GM19238 (cell line): ENCODE data around the gene INPP5D.
"Not testable (repeated sequence)": the region's sequence is repeated elsewhere in the genome, so short reads cannot be mapped to it uniquely, and the experiment has no call there.

Source experiments
- DNase-seq: peaks from one replicate; pipeline ENCODE4 v3.0.0; 2011; ENCODE audit warnings: low spot score; ENCODE audit not compliant: insufficient read length

The INPP5D gene

DNA sequence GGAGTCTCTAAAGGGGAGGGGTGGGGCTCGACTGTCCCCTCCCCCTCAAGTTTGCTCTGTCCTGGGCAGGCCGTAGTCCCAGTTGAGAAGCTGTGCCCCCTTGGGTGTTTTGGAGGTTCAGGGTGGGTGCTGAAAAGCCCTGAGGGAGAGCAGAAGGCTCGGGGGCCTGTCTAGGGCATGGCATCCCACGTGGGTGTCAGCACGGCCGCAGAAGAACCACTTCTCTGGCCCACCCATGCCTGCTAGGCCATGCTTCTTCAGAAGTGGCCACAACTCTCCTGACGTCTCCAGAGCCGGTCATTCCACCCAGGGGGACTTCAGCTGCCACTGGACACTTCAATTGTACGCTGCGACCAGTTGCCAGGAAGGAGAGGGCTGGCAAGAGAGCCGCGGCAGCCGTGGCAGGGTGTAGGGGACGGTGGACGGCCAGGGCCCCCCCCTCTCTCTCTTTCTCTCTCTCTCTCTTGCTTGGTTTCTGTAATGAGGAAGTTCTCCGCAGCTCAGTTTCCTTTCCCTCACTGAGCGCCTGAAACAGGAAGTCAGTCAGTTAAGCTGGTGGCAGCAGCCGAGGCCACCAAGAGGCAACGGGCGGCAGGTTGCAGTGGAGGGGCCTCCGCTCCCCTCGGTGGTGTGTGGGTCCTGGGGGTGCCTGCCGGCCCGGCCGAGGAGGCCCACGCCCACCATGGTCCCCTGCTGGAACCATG lies at the start of gene INPP5D:
INPP5D (plus strand) TSS at position 546 of the 704 bp plus-strand sequence; CDS start at position 683, 137 bp downstream.
- peak; percentile 70 for DNase-seq

DNA sequence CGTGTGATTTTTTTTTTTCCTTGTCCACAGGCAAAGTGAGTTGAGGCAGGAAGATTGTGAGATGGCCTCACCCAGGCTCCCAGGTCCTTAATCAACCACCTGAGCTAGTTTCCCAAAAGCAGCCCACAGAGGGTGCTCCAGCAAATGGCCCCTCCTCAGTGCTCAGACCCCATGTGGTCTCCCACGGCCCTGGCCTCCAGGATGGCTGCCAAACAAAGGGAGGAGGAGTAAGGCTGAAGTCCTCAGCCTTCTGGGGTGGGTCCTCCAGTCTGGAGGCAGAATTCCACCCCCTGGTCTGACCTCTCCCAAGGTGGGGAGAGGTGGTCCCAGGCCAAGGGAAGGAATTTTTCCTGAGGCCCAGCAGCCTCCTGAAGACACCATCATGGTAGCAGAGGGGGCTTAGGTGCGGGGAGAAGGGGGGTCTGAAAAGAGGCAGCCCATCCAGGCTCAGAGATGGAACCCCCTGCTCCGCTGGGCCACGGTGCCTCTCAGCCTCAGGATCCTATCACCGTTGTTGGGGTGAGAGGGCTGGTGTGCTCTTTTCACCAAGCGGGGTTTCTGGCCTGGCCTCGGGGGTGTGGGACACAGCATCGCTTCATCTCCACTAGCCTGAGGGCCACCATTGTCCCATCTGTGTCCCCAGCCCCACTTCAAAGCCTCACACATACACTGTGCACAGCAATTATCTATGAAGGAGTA lies 49.4 kb upstream of the INPP5D start:
- no peak for DNase-seq

DNA sequence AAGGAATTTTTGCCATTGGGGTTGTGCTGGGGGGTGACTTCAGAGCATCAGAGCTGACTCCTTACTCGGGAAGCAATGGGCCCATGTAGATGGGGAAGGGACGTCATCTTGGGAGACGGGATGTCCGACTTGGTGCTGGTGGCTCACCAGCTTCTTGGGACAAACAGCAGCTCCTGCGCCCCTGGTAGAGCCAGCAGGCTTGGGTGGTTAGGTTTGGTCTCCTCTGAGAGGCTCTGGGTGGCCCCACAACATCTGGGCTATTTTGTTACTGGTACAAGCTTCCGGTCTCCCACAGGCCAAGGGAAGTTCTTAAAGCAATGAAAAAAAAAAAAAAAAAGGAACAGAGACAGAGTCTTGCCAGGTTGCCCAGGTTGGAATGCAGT lies 48.9 kb upstream of the INPP5D start:
- DNase-seq = no peak

DNA sequence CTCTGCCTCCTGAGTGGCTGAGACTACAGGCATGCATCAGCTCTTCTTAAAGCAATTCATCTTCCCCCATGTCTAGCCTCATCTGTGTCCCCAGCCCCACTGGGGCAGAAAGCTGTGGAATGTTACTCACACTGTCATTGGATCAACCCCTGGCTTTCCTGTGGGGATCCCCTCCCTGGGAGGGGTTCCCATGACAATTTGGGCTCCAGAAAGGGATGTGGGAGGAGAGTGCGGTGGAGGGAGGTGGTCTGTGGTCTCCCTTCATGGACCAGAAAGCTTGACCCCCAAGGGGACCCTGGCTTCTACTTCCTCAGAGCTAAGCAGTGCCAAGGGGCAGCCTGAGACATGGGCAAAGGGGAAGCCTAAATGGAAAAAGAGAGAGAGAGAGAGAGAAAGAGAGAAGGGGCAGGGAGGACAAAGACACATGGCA lies 48.4 kb upstream of the INPP5D start:
- DNase-seq = no peak

DNA sequence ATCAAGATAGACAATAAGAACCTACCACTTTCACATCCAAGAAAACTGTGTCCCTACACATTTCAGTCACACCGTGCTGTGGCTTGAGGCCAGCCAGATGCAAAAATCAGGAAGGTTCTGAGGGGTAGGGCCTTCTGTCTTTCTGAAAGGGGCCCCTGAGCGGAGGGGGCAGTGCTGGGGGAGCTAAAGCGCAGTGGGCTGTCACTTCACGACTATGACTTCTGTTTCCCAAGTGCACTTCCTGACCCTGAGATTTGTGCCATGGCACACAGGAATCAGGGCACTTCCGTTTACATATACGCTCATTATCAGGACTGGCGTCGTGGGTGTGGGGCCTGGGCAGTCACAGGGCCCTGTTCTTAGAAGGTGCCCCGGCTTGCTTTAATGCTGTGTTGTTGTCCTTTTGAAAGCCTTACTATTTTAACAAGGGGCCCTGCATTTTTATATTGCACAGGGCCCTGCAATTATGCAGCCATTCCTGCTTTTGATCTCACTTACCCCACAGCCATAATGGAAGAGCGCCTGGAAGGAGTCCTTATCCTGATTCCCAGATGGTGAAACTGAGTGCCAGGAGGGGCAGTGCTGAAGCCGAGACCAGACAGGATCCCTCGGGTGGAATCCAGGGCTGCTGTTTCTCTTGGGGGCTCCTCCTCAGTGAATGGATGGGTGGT lies 47.7 kb upstream of the INPP5D start:
- no peak for DNase-seq

DNA sequence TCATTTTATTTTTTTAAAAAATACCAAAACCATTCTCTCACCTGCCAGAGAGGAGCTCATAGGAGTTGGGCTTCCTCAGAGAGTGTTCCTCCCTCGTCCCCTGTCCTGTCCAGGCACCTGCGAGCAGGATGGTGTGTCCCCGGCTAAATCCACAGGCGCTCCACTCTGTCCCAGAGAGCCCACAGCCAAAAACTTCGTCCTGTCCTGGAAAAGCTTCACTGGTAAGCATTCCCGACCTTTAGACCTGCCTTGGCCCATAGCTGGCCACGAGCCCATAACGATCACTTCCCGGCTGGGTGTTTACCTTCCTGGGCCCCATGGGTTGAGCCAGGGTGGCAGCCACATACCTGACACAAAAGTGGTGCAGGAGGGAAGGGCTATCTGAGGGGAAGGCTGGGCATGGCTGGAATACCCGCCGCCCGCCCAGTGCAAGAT lies 47.1 kb upstream of the INPP5D start, which contains the start of gene NGEF:
NGEF (minus strand) TSS at position 230 of the 435 bp plus-strand sequence. CDS start 38,366 bp downstream, outside the sequence.
- DNase-seq = no peak

DNA sequence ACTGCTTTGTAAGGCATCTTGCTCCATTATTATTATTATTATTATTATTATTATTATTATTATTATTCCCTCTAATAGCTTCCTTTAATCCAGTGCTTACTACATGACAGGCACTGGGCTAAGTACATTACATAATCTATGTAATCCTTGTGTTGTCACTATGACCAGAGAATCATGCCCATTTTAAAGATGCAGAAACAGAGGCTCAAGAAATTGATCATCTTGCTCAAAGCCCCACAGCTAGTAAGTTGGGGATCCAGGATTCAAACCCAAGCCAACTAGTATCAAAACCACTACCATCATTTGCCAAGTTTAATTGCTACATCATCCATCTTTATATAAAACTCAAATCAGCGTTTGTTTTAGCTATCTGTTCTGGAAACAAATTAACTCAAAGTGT lies 46.5 kb upstream of the INPP5D start:
- no peak for DNase-seq

DNA sequence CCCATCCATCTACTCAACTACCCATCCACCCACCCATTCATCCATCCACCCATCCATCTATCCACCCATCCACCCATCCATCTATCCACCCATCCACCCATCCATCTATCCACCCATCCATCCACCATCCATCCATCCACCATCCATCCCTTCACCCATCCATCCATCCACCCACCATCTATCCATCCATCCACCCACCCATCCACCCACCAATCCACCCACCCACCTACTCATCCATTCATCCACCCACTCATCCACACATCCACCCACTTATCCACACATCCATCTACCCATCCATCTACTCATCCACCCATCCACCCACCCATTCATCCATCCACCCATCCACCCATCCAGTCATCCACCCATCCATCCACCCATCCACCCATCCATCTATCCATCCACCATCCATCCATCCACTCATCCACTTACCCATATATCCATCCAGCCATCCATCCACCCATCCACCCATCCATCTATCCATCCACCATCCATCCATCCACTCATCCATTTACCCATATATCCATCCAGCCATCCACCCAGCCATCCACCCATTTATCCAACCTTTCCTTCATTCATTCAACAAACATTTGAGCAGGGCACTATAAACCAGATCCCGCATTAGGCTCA lies 45.0 kb upstream of the INPP5D start:
- no peak for DNase-seq

DNA sequence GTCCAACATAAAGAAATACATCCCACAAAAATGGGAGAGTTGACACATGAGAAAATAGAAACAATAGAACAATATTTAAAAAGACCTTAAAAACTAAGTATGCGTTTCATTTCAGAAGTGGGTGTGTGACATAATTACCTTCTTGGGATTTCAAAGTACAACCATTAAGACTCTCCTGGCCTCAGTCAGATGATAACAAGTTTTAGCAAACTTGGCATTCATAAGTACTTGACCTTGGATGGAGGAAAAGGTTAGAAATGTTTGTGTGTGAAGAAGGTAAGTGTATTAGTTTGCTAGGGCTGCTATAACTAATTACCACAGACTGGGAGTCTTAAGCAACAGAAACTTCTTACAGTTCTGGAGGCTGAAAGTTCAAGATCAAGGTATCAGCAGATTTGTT lies 42.2 kb upstream of the INPP5D start:
- no peak for DNase-seq

DNA sequence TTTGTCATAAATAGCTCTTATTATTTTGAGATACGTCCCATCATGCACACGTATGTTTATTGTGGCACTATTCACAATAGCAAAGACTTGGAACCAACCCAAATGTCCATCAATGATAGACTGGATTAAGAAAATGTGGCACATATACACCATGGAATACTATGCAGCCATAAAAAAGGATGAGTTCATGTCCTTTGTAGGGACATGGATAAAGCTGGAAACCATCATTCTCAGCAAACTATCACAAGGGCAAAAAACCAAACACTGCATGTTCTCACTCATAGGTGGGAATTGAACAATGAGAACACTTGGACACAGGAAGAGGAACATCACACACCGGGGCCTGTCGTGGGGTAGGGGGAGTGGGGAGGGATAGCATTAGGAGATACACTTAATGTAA lies 40.5 kb upstream of the INPP5D start:
- not testable (repeated sequence) for DNase-seq

DNA sequence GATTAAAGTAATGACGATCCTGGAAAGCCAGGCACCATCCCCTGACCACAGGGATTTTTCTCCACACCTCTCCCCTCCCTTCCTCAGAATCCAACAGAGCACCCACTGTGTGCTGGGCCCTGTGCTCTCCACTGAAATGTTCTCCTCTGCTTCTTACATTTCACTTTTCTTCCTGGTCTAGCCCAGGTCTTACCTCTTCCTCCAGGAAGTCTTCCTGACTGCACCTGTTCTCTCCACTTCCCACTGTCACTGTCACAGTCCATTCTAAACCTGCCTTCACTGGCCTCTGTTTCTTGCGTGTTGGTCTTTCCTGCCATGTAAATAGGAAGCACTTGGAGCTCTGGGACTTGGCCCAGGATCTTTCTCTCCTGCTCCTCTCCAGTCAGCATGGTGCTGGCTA lies 39.7 kb upstream of the INPP5D start:
- no peak for DNase-seq

DNA sequence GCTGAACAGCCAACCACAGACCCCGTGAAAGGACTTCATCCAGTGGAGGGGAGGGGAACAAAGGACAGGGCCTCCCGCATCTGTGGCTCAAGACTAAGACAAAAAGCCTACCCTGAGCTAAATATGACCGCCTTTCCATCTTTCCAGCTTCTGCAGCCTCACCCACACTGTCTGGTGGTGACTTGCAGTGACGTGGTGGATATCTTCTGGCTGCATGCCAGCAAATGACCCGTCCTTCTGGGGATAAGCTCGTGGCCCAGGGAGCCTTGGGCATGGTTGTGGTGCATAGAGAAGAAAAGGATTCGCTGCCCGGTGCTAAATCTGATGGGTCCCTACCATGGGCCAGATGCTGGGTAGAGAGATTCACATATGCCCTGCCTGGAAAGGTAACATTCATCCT lies 38.4 kb upstream of the INPP5D start:
- no peak for DNase-seq

DNA sequence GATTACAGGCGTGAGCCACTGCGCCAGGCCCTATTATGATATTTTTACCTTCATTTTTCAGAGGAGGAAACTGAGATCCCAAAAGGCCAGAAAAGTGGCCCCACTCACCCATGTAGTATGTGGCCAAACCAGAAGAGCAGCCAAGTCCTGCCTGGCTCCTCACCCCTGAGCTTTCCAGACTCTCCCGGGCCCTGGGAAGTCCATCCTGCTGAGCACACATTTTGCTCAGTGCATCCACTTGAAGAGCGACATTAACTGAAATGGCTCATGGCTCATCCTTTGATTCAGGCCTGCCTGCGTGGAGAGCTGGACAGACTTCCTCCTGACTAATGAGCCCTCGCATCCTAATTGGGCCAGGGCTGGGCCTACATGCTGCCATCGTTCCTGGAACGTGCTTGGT lies 37.6 kb upstream of the INPP5D start:
- DNase-seq = no peak

DNA sequence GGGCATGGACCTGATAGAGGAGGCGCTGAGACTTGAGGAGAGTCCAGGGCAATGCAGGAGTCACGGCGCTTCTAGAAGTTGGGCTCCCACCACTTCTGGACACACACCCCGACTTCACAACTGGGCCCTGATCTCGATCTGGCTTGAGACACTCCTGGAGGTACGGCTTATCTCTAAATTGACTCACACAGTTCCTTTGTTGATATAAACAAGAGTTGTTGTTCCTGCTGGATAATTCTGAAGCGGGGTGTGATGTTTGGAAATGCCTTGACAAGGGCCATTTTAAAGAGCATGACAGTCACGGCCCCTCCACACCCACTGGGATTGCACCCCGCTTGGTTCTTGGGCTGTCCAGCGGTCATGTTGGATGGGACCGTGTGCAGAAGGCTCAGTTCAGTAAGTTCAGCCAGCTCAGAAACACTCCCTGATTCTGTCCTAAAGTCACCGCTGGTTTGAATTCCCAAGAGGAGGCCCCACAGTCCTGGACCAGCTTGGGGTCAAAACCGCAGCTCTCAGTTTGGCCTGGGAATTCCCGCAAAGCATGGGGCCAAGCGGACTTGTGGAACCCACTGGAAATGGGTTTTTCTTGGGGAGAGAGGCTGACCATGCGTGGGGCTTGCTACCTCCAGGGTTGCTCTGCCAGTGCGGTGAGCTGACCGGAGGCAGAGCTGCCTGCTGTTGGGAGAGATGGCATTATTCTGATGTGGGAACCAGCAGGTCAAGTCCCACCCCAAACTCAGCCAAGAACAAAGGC lies 37.0 kb upstream of the INPP5D start:
- DNase-seq = no peak

DNA sequence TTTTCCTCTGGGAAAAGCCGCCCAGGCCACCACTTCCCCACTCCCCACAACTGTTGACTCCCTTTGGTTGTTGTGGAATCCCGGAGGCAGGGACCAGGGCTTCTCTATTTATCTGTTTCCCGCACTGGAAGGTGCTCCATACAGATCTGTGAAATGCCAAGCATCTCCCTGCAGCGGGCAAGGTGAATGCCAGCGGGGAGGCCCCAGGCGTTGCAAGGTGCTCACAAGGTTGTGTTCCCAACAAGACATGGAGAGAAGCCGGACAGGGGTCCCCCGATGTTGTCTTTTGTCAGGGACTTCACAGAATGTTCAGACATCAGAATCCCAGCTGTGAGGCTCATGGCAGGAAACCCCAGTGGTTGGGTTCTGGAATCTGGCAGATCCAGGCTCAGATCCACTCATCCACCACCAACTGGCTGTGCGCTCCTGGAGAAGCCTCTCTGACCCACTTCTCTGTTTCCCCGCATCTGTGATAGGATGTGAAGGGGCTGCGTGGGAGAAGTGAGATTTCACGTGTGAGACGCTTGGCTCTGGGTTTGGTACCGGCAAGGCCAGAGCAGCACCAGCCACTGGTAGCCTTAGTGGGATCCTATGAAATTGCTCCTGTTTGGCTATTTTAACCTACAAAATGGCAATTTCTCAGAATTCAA lies 36.3 kb upstream of the INPP5D start:
- DNase-seq = no peak

DNA sequence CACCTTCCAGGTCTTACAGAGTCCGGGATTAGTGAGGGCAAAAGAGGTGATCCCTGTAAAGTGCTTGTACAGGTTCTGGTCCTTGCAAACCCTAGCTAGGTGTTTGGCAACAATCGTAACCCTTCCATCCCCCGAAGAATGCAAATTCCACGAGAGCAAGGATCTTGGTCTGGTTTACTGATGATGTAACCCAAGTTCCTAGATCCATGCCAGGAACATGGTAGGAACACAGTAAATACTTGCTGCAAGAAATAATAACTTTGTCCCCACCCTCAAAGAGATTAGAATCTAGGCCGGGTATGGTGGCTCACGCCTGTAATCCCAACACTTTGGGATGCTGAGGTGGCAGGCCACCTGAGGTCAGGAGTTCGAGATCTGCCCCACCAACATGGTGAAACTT lies 34.4 kb upstream of the INPP5D start:
- no peak for DNase-seq

DNA sequence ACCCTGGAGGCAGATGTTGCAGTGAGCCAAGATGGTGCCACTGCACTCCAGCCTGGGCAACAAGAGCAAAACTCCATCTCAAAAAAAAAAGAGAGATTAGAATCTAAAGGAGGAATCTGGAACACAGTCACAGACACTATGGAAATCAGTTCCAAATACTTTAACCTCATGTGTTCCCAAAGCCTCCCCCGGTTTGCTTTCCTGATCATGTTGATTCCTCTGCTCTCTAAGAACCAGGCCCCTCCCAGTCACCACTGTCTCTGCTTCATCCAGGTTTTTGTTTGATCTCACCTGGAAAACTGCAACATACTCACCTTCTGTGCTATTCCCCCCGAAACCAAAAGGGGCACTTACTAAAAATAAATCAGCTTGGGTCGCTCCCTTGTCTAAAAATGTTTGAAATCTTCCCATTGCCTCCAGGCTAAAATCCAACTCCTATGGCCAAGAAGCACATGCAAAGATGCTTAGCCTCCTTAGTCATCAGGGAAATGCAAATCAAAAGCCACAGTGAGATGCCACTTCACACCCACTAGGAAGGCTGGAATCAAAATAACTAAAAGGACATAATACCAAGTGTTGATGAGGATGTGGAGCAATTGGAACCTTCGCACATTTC lies 33.8 kb upstream of the INPP5D start:
- DNase-seq = no peak

DNA sequence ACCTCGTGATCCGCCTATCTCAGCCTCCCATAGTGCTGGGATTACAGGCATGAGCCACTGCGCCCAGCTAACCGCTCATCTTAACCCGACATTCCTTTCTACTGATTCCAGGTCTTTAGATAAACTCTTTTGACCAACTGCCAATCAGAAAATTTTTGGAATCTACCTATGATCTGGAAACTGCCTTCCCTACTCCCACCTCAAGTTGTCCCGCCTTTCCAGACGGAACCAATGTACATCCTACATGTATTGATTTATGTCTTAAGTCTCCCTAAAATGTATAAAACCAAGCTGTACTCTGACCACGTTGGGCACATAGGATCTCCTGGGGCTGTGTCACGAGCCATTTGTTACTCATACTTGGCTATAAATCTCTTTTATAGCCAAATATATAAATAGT lies 30.8 kb upstream of the INPP5D start:
- DNase-seq = no peak

DNA sequence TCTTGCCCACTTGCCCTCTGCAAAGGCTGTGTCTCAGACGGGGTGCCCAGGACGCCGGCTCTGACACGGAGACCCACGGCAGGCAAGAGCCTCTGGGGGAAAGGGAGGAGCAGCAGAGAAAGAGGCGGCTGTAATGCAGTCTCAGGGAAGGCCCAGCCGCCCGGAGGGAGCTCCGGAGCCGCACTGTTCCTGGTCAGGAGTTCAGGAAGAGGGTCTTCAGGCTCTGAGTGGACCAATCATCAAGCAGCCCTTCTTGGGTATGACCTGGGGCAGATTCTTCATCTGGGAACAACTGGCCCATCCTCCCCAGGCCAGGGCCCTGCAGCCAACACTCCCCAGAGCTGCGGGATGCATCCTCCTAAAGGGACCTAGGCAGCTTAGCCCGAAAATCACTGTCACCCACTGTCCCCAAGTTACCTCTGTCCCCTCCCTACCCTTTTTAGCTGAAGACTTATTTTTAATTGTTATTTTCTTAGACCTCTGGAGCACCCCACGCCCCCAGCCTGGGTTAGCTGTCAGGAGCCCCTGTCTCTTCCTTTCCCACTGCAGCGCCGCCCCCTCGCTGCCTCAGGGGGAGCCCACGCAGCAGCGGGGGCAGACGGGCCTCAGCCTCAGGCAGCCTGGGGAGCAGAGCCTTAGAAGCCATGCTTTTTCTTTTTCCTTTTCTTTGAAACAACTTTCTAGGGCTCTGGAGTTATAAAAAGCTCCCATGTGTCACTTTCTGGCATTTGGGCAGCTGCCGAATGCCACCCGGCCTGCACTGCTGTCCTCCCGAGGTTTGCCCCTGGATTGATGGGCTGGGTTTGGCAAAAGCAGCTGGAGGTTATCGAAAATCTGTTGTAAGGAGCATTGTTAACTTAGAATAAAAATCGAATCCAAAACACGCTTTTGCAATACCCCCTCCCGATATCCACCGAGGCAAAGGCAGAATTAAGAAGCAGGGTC lies 28.3 kb upstream of the INPP5D start:
- no peak for DNase-seq
